GM10248 (cell line): ENCODE results near the gene ACOT2.
A peak's percentile ranks its signal among the peaks of the same experiment; 100 is the strongest.

Experiments used
- CTCF ChIA-PET: fragments of 300-600 bp; sonication (Branson Sonifier 250); formaldehyde crosslinking; extraction: SDS; loops from one replicate; lab custom pipeline; 2021; ENCODE audit warnings: antibody characterized with exemption; lab: Yijun Ruan, JAX
- POLR2A ChIA-PET: fragments of 350-650 bp; sonication (Branson Sonifier 250); formaldehyde crosslinking; extraction: SDS; loops from one replicate; lab custom pipeline; 2020; ENCODE audit warnings: antibody characterized with exemption; lab: Yijun Ruan, JAX
- DNase-seq: peaks from one replicate; pipeline ENCODE4 v3.0.0; 2012; ENCODE audit errors: extremely low spot score
- CTCF ChIP-seq: IDR thresholded peaks from 2 replicates; pipeline ENCODE4 v1.5.1; 2012; ENCODE audit warnings: mild to moderate bottlenecking, low read depth; ENCODE audit errors: extremely low read depth, missing control alignments, control extremely low read depth

The ACOT2 gene

GRCh38 chr14:73606271-73606670 lies 37.3 kb downstream of the ACOT2 start:
- TF ChIP-seq CTCF, result no peak
- POLR2A ChIA-PET, result no interaction called here
- CTCF ChIA-PET, result interaction anchor here (0.8 to 2.5 kb wide), 4 partner anchors 11 to 98 kb away, joined by 3 to 6 read pairs (median 4); no protein-coding TSS in a partner anchor
- DNase-seq, result no peak

GRCh38 chr14:73607241-73607640 lies 38.2 kb downstream of the ACOT2 start:
- POLR2A ChIA-PET, result no interaction called here
- CTCF ChIA-PET, result interaction anchor here (1.2 to 2.5 kb wide), 3 partner anchors 17 to 99 kb away, joined by 3 to 6 read pairs (median 4); no protein-coding TSS in a partner anchor
- DNase-seq, result no peak
- TF ChIP-seq CTCF, result no peak

- ChIA-PET CTCF (no interaction called here), POLR2A (no interaction called here)
- TF ChIP-seq CTCF, result no peak
- no peak for DNase-seq
These were observed 41.7 kb downstream of the ACOT2 start for GRCh38 chr14:73610687-73611086.

- peak; percentile 79 for DNase-seq
- CTCF ChIA-PET, result interaction anchor here (0.6 to 2.1 kb wide), 8 partner anchors 8 to 104 kb away, joined by 3 to 8 read pairs (median 3); no protein-coding TSS in a partner anchor
- no peak for TF ChIP-seq CTCF
- POLR2A ChIA-PET, result interaction anchor here (1.3 kb wide), 1 partner anchor 14 kb away, joined by 4 read pairs; no protein-coding TSS in a partner anchor
These were observed 43.5 kb downstream of the ACOT2 start, which contains the start of gene ACOT6 for GRCh38 chr14:73612339-73613045. Gene ACOT6 (plus strand): TSS chr14:73612517. CDS start chr14:73612572, 55 bp downstream.

GRCh38 chr14:73613046-73613383 lies 44.0 kb downstream of the ACOT2 start:
- no peak for DNase-seq
- CTCF ChIA-PET, result interaction anchor here (0.6 to 2.1 kb wide), 7 partner anchors 9 to 104 kb away, joined by 3 to 8 read pairs (median 3); no protein-coding TSS in a partner anchor

More at GRCh38 chr14:73613046-73613383, 44.0 kb downstream of the ACOT2 start:
- POLR2A ChIA-PET, result interaction anchor here (1.3 kb wide), 1 partner anchor 14 kb away, joined by 4 read pairs; no protein-coding TSS in a partner anchor
- TF ChIP-seq CTCF, result no peak
